Globus pallidus (tissue), 1 donor: ENCODE results near the gene NDP.
A peak's percentile ranks its signal among the peaks of the same experiment; 100 is the strongest.

Experiments used
- DNase-seq: peaks from one replicate; pipeline ENCODE4 v3.0.0-alpha.2; 2015; ENCODE audit warnings: low spot score

Gene NDP, protein sequence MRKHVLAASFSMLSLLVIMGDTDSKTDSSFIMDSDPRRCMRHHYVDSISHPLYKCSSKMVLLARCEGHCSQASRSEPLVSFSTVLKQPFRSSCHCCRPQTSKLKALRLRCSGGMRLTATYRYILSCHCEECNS

DNA sequence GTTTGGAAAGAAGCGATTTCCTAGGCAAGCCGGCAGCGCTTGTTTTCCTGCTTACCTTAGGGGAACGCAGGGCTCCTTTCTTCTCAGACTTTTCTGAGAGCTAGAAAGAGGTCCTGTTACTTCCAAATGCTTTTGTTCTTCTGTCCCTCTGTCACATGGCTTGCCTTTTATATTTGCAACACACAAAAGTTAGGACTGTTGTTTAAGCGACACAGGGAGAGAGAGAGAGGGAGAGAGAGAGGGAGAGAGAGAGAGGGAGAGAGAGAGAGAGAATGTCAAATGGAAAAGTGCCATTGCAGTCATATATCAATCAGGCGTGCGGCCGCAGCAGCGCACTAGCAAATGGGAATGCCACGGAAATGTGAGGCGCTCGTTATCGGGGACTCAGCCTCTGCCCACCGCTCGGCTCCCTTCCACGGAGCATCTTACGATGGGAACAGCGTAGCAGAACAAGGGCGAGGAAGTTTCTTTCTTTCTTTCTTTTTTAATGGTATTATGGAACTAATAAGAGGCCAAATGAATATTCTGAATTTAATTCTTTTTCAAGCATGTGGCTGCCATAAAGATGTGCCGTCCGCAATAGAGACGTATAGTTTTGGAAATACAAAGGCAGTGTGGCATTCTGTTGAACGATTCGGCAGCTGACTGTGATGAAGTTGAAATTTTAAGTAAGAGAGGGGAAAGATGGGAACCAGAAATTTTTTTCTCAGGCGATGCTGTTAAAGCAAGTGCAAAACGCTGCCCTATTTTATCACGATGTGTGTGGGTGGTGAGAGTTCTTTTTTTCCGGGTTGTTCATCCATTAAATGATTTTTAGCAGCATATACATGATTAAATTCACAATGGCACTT lies at the start of gene NDP:
TSS of gene NDP (minus strand) at position 142 of the 851 bp plus-strand sequence. CDS start 14,745 bp downstream, outside the sequence.
- DNase-seq: peak; percentile 62

DNA sequence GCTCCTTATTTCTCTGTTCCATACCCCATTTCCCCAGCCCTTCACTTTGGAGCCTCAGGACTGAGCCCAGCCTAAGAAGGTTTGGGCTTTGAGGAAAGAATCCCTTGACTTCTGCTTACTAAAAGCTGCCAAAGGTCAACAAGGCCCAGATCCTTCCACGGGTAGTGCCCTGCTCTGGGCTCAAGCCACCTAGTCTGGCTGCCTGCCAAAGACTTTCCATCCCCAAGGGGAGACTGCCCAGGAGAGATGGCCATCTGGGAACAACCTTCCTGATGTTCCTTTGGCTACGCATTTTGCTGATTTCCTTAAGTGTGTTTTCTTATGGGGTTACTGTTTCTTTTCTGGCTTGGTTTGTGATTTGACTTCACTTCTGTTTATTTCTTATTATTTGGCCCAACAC lies 49.8 kb upstream of the NDP start:
- no peak for DNase-seq

DNA sequence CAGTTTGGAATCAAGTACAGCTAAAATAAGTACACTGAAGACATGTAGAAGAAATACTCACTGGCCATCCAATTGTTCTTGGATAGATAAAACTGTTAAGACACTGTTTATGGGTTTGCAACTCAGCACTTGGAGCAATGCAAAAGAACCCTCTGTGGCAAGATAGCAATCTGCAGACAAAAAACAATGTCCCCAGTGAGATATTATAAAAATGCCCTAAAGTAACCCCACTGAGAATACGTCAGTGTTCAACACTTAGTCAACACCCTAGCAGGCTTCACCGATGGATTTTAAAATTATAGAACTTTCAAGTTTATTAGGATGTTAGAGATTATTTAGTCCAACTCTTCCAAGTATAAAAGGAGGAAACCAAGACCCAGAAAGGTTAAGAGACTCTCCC lies 47.5 kb upstream of the NDP start:
- DNase-seq: peak; percentile 55

DNA sequence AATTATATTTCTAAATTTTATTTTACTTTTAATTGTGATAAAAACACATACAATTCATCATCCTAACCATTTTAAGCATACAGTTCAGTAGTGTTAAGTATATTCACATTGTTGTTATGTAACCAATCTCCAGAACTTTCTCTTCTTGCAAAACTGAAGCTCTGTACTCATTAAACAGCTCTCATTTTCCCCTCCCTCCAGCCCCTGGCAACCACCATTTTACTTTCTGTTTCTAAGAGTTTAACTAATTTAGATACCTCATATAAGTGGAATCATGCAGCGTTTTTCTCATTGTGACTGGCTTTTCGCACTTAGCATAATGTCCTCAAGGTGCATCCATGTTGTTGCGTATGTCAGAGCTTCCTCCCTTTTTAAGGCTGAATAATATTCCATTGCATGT lies 46.7 kb upstream of the NDP start:
- DNase-seq: no peak

DNA sequence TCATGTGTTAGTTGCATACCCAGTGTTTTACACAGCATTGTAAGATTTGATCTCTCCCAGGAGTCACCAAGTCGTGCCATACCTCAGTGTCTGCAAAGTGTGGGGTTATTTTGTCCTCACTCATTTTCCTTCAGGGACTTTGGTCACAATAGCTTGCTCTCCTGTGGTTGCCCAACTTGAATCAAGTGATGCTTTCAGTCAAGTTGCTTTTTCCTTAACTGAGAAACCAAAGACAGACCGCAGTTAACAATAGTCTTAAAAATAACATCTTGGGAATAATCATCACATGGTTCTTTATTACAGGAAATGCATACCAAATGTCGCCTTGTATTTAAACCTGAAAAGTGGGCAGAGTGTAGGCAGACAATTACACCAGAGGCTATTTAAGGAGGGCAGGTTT lies 44.5 kb upstream of the NDP start:
- no peak for DNase-seq

DNA sequence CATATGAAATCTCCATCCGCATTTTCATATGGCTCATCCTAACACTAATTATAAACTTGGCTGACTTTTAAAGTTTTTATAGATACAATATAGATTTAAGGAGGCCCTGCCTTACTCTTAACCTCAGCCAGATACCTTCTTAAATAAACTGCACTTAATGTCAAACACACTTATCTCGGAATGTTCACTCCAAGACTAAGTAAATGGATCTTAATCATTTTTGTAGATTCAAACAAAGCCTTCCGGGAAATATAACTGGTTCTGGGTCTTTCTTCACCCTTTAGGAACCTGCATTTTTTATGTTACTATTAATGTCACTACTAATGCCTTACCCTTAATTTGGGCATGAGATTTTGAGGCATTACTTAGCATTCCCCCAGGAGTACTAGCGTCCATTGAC lies 43.7 kb upstream of the NDP start:
- DNase-seq: no peak

DNA sequence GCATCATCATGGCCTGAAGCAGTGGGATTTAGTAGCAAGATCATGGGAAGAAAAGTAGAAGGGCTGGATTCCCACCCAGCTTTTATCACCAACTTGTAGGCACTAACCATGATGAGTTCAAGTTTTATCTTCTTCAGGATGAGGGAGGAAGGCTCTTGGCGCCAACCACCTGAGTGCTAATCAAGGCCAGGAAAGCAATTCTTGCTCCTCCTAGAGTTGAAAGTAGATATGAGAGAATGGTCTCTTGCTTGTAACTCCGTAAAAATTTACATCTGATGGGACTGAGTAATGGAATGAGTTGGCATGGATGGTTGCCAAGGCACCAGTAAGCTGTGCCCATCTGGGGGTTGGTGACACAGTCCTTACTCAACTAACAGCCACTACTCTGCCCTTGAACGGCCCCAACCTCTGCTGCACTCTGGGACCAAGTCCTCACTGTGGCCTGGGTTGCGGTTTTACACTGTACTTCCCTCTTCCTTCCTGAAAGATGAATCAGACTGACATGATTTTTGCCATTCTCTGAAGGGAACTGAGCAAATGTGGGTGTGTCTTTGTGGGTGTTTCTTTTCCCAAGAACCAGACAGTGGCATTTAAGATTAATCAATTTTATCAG lies 39.4 kb upstream of the NDP start:
- no peak for DNase-seq

DNA sequence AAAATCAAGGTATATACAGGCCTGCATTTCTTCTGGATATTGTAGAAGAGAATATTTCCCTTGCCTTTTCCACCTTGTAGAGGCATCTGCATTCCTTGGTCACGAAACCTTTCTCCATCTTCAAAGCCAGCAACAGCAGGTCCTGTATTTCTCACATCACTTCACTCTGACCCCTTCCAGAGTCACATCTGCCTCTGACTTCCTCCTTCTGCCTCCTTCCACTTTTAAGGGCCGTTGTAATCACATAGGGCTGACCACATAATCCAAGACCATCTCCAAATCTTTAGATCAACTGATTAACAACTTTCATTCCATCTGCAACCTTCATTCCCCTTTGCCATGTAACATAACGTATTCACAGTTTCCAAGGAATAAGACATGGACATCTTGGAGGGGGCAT lies 38.3 kb upstream of the NDP start:
- no peak for DNase-seq

DNA sequence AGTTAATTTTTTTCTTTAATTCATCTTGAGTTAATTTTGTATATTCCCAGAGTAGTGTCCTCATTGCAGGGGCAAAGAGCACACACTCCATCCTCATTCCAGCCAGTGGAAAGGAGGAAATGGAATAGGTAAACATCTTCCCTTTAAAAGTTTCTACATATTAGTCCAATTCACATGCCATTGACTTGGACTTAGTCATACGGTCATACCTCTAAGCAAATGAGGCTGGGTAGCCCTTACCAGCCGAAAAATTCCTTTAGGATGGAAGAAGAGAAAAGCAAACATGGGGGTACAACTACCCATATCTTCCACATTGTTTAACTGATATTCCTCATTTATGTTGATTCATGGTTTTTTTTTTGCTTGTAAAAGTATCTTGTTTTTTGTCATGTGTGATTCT lies 37.4 kb upstream of the NDP start:
- DNase-seq: no peak

DNA sequence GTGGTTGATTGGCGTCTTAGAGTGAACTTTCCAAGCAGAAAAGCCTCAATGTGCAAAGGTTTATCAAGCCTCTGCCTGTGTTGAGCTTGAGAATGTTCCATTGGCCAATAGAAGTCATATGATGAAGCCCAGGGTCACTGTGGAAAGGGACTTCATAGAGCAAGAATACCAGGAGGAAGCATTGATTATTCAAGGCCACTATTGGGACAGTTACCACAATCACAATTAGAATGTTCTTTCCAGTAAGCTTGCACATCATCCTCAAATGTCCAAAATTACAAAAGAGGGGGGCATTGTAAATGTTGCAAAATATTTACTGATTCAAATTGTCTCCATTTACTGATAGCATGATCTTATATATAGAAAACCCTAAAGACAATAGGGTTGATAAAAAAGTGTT lies 32.9 kb upstream of the NDP start:
- no peak for DNase-seq

DNA sequence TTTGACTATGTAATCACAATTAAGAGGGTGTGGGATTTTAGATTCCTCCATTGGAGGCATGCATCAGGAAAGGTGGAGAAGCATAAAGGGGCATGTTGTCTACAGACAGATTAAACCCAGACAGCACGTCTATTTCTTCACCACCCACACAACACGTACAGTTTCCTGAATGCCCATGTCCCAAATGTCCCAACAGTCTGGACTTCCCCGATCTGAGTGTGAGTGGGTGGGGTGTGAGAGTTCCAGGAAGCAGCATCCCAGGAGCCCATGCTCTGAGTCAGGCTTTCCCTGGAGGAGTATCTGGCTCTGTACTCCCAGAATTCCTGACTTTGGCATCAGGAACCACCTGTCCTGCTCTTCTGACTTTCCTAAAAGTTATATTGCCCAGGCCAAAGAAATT lies 30.8 kb upstream of the NDP start:
- DNase-seq: no peak

DNA sequence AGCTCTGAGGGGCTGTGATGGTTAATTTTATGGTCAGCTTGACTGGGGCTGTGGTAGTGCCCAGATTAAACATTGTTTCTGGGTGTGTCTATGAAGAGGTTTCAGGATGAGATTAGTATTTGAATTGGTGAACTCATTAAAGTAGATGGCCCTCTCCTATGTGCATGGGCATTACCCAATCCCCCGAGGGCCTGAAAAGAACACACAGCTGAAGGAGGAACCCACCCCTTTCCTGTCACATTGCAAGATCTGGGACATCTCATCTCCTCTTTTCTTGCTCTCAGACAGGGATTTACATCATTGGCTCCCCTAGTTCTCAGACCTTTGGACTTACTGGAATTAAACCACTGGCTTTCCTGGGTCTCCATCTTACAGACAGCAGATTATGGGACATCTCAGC lies 29.4 kb upstream of the NDP start:
- DNase-seq: no peak

DNA sequence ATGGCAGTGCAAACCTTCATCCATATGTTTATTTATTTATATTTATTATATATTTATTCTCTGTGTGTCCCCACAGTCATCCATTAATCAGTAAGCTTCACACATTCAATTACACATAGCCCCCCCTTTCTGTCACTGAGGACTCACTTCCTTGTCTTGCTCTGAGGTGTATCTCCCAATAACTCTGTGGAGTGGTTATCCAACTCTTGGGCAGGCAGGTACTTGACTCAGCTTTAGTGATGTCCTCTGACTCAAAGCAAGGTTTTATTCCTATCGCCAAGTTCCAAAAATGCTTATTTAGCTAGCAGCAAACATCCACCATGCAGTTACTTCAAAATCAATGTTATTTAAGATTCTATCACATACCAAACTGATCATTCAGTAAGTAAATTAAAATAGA lies 25.2 kb upstream of the NDP start:
- no peak for DNase-seq

DNA sequence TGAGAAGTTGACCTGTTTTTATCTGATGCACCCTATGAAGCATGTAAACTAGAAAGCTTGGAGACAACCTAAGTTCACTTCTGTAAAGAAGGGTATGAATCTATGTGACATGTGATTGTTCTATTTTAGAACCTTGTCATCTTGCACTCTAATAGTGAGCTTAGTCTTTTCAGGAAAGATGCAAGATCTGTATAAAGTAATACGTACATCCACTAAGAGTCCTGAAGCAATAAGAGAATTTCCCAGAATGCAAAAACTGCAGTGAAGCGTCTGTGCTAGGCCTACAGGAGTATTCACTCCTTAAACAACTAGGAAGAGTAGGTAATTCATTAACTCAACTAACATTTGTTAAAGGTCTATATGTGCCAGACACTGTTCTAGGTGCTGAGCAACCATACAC lies 23.3 kb upstream of the NDP start:
- DNase-seq: no peak

DNA sequence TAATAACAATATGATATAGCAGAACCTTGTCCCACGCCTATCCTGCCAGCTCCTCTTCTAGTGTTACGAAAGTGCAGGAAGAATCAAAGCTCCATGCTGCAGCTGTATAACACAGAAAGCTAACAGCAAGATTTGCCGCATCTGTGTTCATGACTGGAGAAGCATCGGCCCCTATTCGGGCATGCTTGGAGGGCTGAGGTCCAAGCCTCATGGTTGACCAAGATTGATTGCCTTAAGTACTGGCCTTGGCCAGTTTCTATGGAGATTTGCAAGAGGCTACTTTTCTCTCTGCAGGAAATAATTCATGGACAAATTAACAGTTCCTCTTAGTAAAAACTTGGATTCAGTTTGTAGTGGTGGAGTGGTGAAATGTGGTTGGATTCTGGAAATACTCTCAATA lies 12.9 kb upstream of the NDP start:
- DNase-seq: no peak

DNA sequence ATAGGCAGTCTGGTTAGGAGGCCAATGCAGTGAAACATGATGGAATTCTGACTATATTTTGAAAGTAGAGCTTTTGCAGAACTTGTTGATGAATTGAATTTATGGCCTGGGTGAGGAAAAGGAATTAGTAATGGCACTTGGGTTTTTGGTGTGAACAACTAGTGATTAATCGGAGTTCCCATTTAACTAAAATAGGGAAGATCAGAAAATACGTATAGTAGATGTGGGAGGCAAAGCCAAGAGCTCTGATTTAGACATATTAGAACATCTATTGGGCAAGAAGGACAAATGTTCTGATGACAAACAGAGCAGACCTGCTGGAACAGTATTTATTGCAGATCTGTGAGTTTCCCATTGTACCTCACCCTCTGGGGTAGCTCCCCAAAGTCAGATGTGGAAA lies 12.3 kb upstream of the NDP start:
- DNase-seq: no peak

DNA sequence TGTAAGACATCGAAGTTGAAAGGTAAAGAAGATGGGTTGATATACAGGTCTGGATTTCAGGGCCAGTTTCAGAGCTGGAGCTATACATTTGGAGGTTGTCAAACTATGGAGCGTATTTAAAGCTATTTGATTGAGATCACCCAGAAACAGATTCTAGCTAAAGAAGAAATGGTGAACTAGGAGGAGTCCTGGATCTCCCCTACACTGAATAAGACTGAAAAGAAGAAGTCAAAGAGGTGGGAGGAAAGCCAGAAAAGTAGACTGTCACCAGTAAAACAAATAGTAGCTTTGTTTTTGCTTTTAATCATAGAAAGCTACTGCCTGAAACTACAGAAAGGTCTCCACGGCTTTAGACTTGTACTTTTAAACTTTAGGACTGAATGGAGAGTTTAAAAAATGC lies 5.0 kb upstream of the NDP start:
- DNase-seq: no peak

DNA sequence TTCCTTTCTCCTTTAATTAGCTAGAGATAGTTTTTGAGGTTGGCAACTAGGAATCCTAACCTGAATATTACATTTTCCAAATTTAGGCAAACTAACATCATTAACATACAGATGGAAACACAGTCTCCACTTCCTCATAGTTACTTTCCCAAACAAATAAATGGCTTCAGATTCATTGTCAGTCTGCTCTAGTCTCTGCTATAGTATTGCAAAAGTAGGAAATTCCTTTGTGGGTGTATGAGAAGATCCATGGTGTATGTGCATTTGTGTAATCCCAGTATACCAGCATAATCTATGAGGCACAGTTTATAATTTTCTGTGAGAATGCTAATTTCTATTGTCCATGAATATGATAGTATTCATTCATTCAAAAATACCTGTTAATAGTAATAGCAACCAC lies 3.0 kb upstream of the NDP start:
- DNase-seq: no peak

DNA sequence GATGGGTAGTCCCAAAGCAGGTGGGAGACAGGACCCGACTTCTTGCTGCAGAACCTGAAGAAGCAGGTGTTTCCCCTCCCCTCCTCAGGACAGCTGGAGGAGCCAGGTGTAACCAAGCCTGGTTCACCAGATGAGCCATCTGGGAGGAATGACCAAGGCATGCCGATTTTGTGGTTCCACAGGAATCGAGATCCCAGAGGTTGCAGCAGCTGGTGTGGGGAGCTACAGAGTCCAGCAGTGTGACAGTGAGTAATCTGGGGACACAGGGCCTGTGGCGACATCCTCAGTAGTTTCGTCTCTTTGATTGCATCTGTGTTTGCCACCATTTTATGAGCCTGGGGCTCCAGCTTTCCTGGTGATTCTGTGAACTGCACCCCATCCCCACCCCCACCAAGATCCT lies 2.6 kb upstream of the NDP start:
- no peak for DNase-seq

DNA sequence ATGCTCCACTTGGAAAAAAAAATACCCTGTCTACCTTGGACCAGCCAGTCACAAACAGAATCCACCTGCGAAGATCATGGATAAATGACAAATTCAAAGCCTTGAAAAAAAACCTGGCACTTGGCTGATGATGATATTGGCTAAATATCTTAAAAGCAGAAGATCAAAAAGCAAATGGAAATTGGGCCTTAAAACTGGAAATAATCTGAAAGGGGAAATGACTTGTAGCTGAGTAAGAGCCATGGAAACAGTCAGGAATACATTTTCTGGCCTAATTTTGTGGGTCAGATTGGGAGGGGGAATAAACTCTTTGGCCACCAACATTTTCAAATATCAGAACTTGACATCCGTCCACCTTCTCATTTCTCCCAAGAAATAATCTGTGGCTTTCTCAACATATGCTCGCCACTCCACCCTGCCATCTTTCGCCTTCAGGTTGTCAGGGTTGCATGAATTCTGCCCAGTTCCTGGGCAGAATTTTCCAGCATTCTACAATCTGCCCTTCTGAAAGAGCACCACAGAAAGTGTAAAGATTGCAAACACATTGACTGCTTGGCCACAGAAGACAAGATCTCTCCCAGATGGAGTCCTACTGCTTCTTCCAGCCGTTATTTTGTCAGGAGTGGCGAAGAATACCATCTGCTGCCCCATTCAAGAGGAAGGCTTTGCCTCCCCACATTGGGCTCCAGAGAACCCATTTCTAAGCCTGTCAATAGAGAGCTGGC lies 1.7 kb upstream of the NDP start:
- no peak for DNase-seq

DNA sequence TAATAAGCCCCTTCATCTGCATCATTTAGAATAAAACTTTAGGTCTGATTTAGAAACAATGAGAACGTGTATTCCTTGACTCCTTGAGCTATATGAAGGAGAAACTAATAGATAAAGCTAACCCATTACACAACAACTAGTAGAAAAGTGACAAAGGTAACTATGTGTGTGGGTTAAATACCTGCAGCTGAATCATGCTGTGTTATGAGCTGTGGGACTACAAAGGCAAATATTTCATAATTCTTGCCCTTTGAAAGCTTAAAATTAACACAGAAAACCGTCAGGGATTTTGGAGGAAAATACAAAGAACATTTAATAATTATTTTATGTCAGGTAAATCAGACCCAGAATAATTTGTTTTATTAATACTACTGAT lies 898 bp upstream of the NDP start:
- DNase-seq: no peak

DNA sequence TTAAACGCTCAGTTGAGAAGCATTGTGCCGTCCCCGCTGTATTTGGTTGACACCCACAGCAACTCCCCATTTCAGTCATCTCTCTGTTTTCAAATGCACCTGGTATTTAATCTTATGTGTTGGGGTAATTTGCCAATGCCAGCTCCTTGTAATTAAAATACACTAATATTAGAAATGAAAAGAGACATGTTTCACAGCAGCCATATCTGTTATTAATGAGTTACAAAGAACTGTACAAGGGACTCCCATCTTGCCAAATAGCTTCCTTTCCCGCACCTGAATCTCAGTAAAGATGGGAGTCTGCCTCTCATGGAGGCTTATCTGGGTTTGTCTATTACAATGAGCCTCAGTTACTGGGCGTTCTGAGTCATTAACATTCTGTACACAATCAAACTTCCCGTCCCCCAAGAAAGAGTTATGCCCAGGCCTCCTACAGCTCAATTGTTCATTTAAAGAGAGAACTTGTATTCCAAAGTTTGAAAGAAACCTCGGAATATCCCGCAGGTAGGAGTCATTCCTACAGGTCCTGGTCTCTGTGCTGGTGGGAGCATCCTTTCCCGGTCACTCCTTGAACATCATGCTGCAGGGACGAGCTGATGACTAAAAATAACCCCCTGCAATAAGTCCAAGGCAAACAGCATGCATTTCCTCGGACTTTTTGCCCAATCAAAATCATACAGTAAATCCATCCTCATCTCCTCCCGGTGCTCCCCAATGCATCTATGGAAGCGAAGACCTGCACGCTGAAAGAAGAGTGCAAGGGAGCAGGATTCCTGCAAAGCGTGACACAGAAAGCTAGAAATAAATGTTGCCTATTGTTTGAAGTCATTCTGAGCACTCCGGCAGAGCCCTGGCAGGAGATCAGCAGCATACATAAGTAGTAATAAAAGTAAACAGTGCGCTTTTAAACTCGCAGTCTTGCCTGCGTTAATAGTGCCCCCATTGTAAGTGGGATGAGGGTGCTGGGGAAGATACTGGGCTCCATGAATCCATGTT lies 926 bp downstream of the NDP start:
- DNase-seq: peak; percentile 78
